NCI-H526 (cell line): ENCODE measurements around the gene PLEKHG1.

Experiments
- DNase-seq, 2 experiments: peaks; one replicate each; lab custom pipeline; 2025; lab: John Stamatoyannopoulos, UW

The PLEKHG1 gene

DNA sequence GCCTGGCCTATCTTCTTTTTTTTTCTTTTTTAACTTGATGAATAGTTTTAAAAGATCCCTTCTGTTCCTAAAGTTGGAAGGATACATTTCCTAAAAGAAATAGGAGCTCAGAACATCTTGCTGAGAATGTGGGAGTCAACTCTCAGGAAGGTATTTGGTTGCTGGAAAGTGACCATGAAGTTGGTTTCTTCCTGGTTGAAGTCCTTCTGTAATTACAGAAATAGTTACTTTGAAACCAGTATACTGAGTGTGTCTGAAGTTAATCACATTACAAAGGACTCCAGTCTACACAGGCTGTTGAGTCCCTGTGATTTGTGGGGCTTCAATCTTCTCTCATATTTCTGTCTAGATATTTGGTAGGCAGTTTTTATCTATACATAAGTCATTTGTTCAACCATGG, 9.8 kb upstream of the PLEKHG1 start:
- no peak for DNase-seq

- peak; percentile 34 to 51 for DNase-seq
Measured at GRCh38 chr6:150590446-150590845, 9.2 kb upstream of the PLEKHG1 start.

DNA sequence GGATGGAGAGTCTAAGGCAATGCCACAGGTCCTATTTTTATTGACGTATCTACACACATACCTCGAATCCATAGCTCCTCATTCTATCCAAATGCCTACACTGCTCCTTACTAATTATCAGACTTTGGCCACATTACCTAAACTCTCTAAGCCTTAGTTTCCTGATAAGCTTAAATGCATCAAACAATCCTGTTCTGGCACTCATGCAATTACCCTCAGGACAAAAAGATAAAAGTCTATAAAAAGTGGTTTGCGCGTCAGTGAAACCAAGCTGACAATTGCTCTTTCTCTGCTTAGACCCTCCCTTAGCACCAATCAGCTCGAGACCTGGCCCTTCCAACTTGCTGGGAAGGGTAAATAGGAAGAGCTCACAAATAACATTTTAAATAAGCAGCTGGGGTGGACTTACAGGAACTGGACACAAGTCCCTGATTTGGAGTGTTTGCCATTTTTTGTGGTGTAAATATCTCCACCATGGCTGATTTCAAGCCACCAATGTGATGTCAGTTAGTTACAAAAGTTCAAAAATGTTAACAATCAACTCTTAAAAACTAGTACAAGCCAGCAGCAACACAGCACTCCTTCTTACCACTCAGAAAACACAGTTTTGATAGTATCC, 7.2 kb upstream of the PLEKHG1 start:
- DNase-seq, result no peak

DNA sequence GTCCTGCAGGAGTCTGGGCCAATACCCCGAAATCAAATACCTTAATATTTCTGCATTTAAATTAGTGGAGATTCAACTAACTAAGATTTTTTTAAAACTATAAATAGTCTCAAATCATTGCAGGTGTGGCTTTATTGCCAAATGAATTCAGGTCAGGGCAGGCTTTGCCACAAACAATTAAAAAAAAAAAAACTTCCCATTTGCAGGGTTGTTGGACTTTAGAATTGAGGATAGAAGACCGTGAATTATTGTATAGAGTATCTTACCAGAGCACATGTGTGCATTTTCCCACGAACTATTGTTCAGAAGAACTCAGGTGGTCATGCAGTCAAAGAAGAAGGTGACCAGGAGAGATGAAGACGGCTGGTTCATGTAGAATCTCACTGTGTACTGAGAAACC, 6.6 kb upstream of the PLEKHG1 start:
- no peak for DNase-seq

DNA sequence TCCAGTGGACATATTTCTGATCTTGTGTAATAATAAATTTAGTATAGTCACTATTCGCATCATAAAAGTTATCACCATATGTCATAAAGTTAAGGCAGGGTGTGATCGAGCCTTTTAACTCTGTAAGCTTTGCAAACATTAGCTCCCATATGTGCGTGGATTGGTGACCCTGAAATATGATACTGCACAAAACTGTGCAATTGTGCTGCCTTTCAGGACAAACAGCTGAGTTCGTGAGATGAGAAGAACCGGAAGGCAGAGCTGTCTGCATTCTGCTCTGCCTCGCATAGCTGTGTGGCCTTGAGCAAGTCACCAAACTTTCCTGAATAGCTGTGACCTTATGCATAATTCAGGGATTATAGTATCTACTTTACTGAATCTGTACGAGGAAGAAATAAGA, 3.2 kb upstream of the PLEKHG1 start:
- no peak for DNase-seq

GRCh38 chr6:150598401-150598800, 1.3 kb upstream of the PLEKHG1 start:
- DNase-seq, result no peak

DNA sequence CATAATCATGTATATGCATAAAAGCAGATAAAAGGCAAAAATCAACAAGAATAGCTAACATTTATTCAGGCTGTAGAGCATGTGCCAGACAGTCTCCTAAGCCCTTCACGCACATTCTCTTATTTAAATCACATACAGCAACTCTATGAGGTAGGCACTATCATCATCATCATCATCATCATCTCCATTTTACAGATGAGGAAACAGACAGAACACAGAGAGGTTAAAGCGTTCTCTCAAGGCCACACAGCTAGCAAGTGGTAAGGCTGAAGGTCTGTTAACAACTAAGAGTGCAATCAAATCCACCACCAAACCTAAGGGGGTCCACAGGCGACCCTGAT, 857 bp upstream of the PLEKHG1 start:
- DNase-seq, result peak in 1 of 2 experiments; percentile 21

- no peak for DNase-seq
Measured at GRCh38 chr6:150600010-150600300, 270 bp downstream of the PLEKHG1 start.

DNA sequence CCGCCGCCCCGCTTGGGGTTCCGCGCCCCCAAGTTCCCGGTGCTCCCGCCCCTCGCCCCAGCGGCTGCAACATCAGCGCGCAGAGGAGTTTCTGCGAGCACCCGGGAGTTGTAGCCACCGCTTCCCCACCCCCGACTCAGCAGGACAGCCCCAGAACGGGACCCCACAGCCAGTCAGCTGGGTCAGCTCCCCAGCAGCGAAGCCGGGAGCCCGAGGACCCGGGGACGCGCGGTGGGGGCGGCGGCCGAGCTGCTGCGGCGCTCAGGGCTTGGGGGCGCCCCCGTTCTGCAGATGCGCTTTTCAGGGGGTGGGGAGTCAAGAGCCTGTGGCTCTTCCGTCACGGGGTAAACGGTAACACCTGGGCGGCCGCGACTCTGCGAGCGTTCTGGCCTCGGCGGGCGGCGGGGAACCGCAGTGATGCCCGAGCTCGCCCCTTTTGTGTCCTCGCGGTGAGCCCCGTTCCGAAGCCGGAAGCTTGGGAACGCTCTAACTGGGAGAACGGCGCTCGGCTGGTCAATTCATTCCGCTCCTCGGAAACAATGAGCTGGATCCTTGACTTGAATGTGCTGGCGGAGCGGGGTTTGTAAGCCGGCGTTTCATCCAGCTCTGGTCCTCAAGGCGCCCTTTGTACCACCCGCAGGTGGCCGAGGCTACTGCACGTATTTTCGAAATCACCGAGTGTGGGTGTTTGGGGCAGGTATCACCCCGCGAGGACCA, 774 bp downstream of the PLEKHG1 start:
- peak; percentile 68 to 91 for DNase-seq

- DNase-seq, result no peak
Measured at GRCh38 chr6:150601439-150601838, 1.8 kb downstream of the PLEKHG1 start.

DNA sequence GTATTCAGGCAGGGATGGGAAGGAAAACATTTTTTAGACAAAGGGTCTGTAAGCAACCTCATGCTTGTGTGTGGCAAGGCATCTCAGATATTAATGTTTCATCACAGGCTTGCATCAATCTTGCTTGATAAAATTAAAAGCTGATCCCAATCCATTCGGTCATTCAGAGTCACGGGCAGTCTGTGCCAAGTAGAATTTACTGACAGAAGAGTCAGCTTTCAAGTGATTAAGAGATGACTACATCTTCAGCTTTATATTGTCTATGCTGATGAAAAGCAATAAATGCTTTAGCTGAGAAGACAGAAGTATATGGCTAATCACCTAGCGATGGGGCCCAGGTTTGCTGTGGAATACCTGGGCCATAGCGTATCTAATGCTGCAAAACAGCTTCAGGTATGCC, 3.5 kb downstream of the PLEKHG1 start:
- DNase-seq, result no peak

GRCh38 chr6:150604467-150604866, 4.8 kb downstream of the PLEKHG1 start:
- no peak for DNase-seq

- DNase-seq, result no peak
Measured at GRCh38 chr6:150605333-150605732, 5.6 kb downstream of the PLEKHG1 start.

- no peak for DNase-seq
Measured at GRCh38 chr6:150606168-150606591, 6.5 kb downstream of the PLEKHG1 start.

- DNase-seq, result no peak
Measured at GRCh38 chr6:150606647-150607328, 7.1 kb downstream of the PLEKHG1 start.

DNA sequence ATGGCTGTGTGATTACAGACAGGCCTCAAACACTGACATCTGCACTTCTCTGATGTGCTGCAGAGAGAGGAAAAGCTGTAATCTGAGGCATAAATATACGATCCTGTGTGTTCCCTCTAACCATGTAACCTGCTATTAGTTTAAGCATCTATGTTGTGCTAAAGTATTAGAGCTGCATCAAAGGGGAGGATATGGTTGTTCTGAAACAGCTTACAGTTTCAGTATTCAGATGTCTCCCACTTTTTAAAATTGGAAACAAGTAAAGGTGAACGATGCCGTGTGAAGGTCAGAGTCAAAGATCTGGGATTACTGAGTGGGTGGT, 7.6 kb downstream of the PLEKHG1 start:
- no peak for DNase-seq

- DNase-seq, result no peak
Measured at GRCh38 chr6:150610584-150610983, 10.9 kb downstream of the PLEKHG1 start.

- DNase-seq, result no peak
Measured at GRCh38 chr6:150613269-150613668, 13.6 kb downstream of the PLEKHG1 start.

DNA sequence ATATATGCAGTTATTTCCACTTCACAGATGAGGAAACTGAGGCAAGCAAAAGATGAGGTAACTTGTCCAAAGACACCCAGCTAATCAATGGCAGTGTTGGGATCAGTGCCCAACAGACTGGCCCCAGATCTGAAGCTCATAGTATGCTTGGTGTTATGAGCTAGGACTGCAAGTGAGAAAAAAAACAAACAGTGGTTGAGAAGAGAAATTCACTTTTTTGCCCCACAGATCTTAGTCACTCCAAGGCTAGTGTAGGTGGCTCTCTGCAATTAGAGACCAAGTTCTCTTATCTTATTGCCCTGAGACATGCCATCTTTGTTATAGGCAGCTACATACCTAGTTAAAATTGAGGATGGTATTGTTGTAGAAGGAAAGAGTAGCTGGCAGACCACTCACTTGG, 16.3 kb downstream of the PLEKHG1 start:
- no peak for DNase-seq

- no peak for DNase-seq
Measured at GRCh38 chr6:150616586-150616985, 16.9 kb downstream of the PLEKHG1 start.

DNA sequence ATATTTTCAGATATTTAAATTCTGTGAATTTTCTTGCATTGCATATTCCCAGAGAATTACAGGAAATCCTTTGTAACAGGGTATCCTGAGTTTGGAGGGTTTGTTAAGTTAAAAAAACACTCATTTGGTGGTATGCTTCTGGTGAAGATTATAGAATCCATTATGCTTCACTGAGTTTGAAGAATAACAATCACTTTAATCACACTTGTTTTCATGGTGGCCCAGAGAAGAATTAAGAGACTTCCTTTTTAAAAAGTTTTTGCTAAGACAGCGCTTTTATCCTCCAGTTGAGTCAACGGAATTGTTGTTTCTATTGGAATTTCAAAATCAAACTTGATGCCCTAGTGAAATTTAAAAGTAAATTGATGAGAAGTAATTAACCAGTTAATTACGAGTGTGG, 17.4 kb downstream of the PLEKHG1 start:
- no peak for DNase-seq

DNA sequence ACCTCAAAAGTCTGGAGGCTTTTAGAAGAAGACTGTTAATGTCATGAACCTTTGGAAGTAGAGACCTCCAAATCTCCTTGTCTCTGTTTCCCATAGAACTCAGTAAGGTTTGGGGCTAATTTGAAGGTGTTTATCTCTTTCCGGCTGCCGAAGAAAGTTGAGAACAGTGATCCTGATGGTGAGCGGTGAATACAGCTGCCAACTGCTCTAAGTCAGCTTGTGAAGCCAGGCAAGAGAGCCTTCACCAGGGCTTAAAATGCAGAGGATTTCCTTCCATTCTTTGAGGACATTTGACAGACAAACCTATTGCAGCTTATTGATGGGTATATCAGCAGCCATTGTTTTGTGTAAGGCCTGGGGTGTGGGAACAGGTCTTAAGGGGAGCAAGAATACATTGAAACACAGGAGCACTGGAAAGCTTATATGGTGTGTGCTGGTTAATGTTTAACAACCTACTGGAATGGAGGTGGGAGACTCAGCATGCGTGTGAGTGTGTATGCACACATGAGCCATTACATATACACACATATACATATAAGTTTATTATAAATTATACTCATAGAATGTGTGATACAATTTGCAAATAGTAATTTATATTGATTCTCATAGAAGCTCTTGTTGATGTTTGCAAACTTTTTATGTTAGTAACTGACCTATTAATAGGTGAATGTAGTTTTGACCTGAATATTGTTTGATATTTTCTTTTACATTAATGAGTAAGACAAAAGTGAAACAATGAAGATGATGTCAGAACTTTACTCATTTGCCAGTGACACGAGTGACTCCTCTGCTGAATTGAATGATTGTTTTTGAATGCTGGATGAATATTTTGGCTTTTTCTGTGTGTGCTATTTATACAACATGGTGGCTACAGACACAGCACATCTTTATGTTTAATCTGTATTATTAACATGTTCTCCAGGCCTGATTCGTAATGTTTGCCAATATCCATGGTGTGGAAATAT, 18.1 kb downstream of the PLEKHG1 start:
- peak in 1 of 2 experiments; percentile 30 for DNase-seq

DNA sequence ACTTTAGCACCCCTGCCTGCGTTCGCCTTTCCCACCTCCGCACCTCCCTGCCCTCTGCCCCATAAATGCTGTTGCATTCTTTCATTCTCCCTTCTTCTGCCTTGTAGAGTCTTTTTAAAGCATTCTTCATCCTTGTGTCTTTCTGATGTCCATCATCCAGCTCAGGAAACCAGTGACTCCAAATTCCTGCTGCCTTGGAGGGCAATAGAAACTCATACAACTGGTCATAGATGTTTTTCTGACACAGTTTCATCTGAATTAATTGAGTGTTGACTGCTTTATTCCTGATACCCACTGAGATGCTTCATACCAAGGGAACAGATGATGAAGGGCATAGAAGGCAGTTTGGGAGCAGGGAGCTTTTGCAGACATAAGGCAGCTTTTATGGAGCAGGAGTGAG, 19.6 kb downstream of the PLEKHG1 start:
- DNase-seq, result no peak
